Vagina (tissue), 2 donors: ENCODE measurements around the gene FNDC10.
"Not testable (repeated sequence)": the region's sequence is repeated elsewhere in the genome, so short reads cannot be mapped to it uniquely, and the experiment has no call there.

Experiments used
- CTCF ChIP-seq, 3 experiments: fragments of 450-650 bp in 2 of 3; fragments of 200-600 bp in 1 of 3; sonication (generic) in 1 of 3; IDR thresholded peaks; one replicate each; pipeline ENCODE4 v1.5.1; 2017 to 2019; ENCODE audit warnings: antibody characterized with exemption in 3 of 3, mild to moderate bottlenecking in 2 of 3, moderate library complexity in 2 of 3
- POLR2A ChIP-seq, 2 donors: fragments of 450-650 bp; IDR thresholded peaks; one replicate each; pipeline ENCODE4 v1.6.1; 2017; ENCODE audit warnings: antibody characterized with exemption in 2 of 2, mild to moderate bottlenecking in 2 of 2, moderate library complexity in 2 of 2

DNA sequence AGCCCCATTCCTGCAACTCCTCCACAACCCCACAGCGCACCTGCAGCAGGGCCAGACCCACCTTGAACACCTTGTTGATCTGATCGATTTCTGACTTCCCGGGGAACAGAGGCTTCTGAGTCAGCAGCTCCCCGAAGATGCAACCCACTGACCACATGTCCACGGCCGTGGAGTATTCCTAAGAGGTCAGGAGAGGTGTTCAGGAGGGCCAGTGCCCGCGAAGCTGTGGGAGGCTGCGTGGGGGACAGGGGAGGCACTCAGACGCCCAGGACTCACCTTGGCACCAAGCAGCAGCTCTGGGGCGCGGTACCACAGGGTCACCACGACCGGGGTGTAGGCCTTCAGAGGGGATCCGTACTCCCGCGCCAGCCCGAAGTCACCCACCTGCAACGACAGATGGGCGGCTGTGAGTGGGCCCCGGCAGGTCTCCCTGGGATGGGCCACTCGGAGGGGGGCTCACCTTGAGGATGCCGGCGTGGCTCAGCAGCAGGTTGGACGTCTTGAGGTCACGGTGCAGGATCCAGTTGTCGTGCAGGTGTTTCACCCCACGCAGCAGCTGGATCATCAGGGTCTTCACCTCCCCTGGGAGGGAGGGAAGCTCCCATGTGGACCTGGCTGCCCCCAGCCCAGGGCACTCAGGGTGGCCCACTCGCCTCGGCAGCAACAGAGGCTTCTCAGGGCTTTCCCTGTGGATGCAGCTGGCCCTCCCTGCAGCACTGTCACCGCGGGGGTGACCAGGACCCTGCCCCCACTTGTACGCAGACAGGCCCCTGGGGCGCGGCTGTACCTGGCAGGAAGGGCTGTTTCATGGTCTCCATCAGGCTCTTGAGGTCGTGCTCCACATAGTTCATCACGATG is 36.9 kb upstream of the FNDC10 start:
- TF ChIP-seq CTCF, POLR2A (IDR thresholded peaks at IDR 0.05): not testable (repeated sequence)
